Effector memory CD4-positive, alpha-beta T cell (primary cell): ENCODE measurements around the gene SLK.

Experiments used
- DNase-seq, 3 donors: peaks; one replicate each; pipeline ENCODE4 v3.0.0-alpha.2; 2020
- H3K27ac ChIP-seq: 2 replicates; pipeline ENCODE4 v1.7.0; 2013; ENCODE audit warnings: mild to moderate bottlenecking, low read length, moderate library complexity; ENCODE audit not compliant: insufficient read depth, poor library complexity, severe bottlenecking
- H3K27me3 ChIP-seq: replicated peaks from 2 replicates; pipeline ENCODE4 v1.7.0; 2013; ENCODE audit warnings: mild to moderate bottlenecking, low read length; ENCODE audit not compliant: insufficient read depth, control insufficient read depth, poor library complexity, severe bottlenecking
- H3K36me3 ChIP-seq: 2 replicates; pipeline ENCODE4 v1.7.0; 2013; ENCODE audit warnings: mild to moderate bottlenecking, low read length, moderate library complexity; ENCODE audit not compliant: control insufficient read depth, insufficient read depth
- H3K4me1 ChIP-seq: 2 replicates; pipeline ENCODE4 v1.7.0; 2013; ENCODE audit warnings: low read length, mild to moderate bottlenecking; ENCODE audit not compliant: control insufficient read depth, insufficient read depth, poor library complexity, severe bottlenecking
- H3K4me3 ChIP-seq: 2 replicates; pipeline ENCODE4 v1.7.0; 2013; ENCODE audit warnings: low read length, low read depth, mild to moderate bottlenecking; ENCODE audit not compliant: insufficient read depth, poor library complexity, severe bottlenecking
- H3K9me3 ChIP-seq: 2 replicates; pipeline ENCODE4 v1.7.0; 2013; ENCODE audit warnings: mild to moderate bottlenecking, low read length, moderate library complexity; ENCODE audit not compliant: control insufficient read depth

Gene SLK

DNA sequence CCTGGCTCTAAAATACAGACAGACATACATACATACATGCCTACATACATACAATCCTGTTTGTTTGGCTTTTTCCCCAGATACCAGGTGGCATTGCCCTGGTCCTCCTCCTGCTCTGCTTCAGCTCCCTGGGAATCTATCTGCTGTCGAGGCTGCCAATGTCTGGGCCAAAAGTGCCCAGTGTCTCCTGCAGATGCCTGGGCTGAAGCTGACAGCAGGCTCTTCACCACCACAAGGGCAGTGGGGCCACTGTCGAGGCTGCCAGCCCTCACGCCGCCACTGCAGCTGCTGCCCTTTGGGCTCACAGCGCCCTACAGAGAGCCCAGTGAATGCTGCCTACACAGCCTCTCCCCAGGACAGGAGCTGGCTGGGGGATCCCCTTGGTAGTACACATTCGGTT, 30.9 kb upstream of the SLK start:
- H3K4me1 ChIP-seq = no peaks in the 10 kb centered on the region
- H3K4me3 ChIP-seq = no peak overlapping the region
- no peaks in the 10 kb centered on the region for H3K9me3 ChIP-seq
- H3K27me3 ChIP-seq = no peaks in the 10 kb centered on the region
- DNase-seq = no peak
- no peaks in the 10 kb centered on the region for H3K36me3 ChIP-seq
- no peak overlapping the region for H3K27ac ChIP-seq

DNA sequence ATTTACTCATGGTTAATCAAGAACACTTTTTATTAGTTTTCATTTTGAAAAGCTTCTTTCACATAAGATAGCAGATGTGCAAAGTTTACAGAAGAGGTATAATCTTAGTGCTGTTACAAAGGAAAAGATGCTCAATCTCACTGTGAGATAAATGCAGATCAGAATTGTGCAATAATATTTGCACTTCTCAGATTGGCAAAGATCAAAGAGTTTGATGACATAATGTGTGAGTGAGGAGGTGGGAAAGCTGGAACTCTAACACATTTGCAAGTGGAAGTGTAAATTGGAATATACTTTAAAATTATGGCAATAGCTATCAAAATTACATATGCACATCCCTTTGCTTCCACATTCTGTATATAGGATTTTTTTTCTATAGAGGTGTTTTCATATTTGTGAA, 27.4 kb upstream of the SLK start:
- H3K4me3 ChIP-seq = no peak overlapping the region
- H3K9me3 ChIP-seq = no peaks in the 10 kb centered on the region
- H3K36me3 ChIP-seq = no peaks in the 10 kb centered on the region
- H3K4me1 ChIP-seq = no peaks in the 10 kb centered on the region
- no peak for DNase-seq
- H3K27me3 ChIP-seq = no peaks in the 10 kb centered on the region
- no peak overlapping the region for H3K27ac ChIP-seq

DNA sequence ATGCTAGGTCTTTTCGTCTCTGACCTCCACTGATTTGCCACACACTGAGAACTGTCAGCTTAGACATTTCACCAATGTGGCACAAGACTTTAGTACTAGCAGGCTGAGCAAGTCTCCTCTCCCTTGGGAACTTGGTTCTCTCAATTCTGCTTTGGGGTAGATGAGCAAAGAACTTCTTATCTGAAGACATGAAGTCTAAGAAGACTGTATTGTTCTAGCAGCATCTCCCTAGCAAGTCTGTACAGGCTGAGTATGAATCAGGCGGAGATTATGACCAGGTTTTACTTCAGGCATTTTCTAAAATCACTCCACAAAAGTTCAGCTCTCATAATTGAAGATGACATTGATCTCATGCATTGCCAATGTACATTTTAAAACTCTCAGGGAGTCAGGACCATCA, 25.1 kb upstream of the SLK start:
- Histone ChIP-seq H3K4me1 (no peaks in the 10 kb centered on the region), H3K27me3 (no peaks in the 10 kb centered on the region), H3K9me3 (no peaks in the 10 kb centered on the region), H3K4me3 (no peak overlapping the region), H3K27ac (no peak overlapping the region), H3K36me3 (no peaks in the 10 kb centered on the region)
- DNase-seq = no peak

DNA sequence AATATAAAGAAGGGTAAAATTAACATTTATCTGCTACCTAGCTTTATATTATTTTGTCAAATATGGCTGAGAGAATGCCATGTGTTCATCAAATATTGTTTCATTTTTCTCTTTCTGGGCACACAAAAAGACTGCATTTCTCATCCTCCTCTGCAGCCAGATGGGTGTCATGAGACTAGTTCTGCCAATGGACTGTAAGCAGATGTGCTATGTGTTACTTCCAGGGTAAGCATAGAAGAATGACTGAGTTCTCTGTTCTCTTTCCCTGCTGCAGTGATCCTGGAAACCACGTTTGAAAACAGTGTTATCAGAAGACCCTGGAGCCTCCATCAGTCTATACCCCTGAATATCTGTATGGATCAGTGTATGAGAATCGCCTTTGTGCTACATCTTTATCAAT, 24.1 kb upstream of the SLK start:
- no peak overlapping the region for H3K27ac ChIP-seq

DNA sequence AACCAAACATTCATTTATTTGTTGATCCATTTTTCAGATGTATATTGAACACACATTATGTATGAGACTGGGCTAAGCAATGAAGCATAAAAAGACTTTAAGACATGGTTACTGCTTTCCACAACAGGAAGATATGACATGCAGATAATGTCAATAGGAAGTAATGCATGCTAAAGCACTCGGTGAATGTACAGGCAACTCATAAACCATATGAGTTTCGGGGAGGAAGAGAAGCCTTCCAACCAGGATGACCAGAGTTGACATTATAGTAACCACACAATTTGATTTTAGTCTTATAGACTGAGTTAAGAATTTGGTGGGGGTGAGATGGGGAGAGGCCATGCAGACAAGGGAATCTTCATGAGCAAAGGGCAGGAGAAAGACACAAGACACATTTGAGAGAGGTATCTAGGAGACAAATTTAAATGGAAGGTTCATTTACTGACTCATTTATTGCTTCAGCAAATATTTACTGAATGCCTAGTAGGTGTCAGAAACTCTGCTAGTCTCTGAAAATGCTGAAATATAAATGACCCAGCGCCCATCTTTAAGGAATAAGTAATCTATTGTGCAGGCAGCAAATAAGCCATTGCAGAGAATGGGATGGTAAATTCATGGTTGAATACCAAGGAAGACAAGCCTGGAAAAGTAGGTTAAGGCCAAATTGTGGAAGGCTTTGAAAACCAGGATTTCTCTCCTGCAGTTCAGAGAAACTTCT, 19.0 kb upstream of the SLK start:
- Histone ChIP-seq H3K4me3 (no peak overlapping the region), H3K27ac (no peak overlapping the region), H3K4me1 (no peaks in the 10 kb centered on the region), H3K27me3 (no peaks in the 10 kb centered on the region), H3K36me3 (no peaks in the 10 kb centered on the region), H3K9me3 (no peaks in the 10 kb centered on the region)
- no peak for DNase-seq

More for the DNA sequence above, 24.1 kb upstream of the SLK start:
- no peaks in the 10 kb centered on the region for H3K9me3 ChIP-seq
- no peaks in the 10 kb centered on the region for H3K4me1 ChIP-seq
- no peak overlapping the region for H3K4me3 ChIP-seq
- H3K36me3 ChIP-seq = no peaks in the 10 kb centered on the region
- DNase-seq = no peak
- H3K27me3 ChIP-seq = no peaks in the 10 kb centered on the region

DNA sequence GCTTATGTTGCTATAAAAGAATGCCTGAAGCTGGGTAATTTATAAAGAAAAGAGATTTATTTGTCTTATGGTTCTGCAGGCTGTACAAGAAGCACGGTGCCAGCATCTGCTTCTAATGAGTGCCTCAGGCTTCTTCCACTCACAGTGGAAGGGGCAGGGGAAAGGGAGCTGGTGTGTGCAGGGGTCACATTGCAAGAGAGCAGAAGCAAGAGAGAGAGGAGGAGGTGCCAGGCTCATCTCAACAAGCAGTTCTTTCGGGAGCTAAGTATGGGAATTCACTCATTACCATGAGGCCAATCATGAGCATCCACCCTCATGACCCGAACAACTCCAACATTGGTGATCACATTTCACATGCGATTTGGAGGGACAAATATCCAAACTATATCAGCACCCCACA, 17.2 kb upstream of the SLK start:
- DNase-seq = no peak
- H3K27me3 ChIP-seq = no peaks in the 10 kb centered on the region
- no peaks in the 10 kb centered on the region for H3K9me3 ChIP-seq
- H3K4me3 ChIP-seq = no peak overlapping the region
- no peak overlapping the region for H3K27ac ChIP-seq
- H3K4me1 ChIP-seq = no peaks in the 10 kb centered on the region
- no peaks in the 10 kb centered on the region for H3K36me3 ChIP-seq

DNA sequence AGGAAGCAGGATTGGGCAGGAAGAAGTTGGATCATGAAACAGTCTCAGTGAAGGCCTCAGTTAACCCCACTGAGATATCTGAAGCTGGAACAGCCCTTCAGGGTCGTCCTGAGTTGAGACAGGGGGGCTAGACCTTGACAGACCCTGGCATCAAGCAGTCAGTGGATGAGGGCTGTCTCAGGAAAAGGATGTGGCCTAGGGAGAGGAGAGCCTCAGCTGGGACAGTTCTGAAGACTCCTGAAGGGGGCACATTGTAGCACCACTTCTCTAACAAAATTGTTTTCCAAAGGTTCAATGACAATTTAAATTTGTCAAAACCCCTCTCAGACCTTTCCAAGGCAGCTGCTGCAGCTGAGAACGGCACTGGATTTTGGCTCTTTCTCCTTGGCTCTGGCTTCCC, 15.8 kb upstream of the SLK start:
- H3K9me3 ChIP-seq = no peaks in the 10 kb centered on the region
- no peak for DNase-seq
- no peak overlapping the region for H3K27ac ChIP-seq
- H3K4me1 ChIP-seq = no peaks in the 10 kb centered on the region
- H3K36me3 ChIP-seq = no peaks in the 10 kb centered on the region
- no peak overlapping the region for H3K4me3 ChIP-seq
- H3K27me3 ChIP-seq = no peaks in the 10 kb centered on the region

DNA sequence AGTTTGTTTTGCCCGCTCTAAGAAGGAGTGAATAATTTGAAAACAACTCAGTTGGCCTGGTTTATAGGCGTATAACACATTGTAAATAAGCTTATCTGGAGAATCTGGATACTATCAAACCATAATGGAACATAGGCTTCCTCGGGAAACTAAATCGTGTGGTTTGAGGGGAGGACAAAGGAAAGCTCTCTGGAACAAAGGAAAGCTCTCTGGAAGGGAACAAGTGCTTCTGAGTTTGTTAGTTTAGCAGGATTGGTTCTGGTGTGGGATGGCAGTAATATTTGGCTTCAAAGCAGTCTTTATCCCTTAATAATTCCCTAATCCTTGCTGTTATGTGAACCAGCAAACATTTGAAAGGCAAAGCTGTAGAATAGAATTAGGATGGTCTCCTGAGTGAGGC, 15.0 kb upstream of the SLK start:
- Histone ChIP-seq H3K9me3 (no peaks in the 10 kb centered on the region), H3K4me1 (no peaks in the 10 kb centered on the region), H3K27me3 (no peaks in the 10 kb centered on the region), H3K36me3 (no peaks in the 10 kb centered on the region), H3K27ac (no peak overlapping the region), H3K4me3 (no peak overlapping the region)
- no peak for DNase-seq

DNA sequence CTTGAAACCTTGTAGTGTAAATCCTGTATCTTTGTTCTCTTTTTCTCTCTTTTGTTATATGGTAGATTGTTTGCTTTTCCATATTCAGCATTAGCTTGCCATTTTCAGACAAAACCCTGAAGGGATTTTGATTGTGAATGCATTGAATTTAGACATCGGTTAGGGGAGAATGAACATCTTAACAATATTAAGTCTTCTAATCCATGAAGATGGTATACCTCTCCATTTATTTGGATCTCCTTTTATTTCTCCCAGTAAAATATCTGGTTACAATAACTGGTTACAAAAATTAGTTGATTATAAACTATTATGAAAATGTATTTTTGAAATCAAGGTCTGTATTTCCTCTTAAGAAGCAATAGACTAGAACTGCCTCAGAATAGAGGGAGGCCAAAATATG, 12.4 kb upstream of the SLK start:
- Histone ChIP-seq H3K9me3 (no peaks in the 10 kb centered on the region), H3K27me3 (no peaks in the 10 kb centered on the region), H3K4me1 (no peaks in the 10 kb centered on the region), H3K4me3 (no peak overlapping the region), H3K27ac (no peak overlapping the region), H3K36me3 (no peaks in the 10 kb centered on the region)
- DNase-seq = no peak

DNA sequence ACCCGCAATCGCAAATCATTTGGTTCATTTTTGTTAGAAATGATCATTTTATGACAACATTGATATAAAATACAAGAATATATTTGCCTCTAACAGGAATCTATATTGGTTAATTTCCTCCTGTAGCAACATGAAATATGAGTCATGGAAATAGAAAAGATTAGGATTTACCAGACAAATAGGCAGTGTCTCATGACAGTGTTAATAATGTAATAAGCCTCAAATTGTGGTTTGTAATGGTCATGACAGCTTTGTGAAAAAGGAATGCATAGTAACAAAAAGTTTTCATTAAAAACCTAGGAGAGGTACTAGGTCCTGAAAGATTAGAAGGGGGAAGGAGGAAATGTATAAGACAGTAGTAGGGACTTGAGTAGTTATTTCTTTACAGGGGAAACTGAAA, 7.9 kb upstream of the SLK start:
- Histone ChIP-seq H3K9me3 (no peaks in the 10 kb centered on the region), H3K36me3 (no peaks in the 10 kb centered on the region), H3K27ac (no peak overlapping the region), H3K4me3 (no peak overlapping the region), H3K4me1 (no peaks in the 10 kb centered on the region), H3K27me3 (no peaks in the 10 kb centered on the region)
- no peak for DNase-seq
